ENCODE results near the gene USB1. TPM values are rescaled to one million over a fixed set of nuclear protein-coding genes. Genes with fewer than 3 reads are reported as not detected.

USB1 gene
- total RNA-seq, 2 donors from 2014 or later, result 42.6 to 43.8 TPM

GRCh38 chr16:58051821-58052603, 50.8 kb downstream of the USB1 start:
- ATAC-seq (no peak), DNase-seq (no peak)
- intact Hi-C loops (cut with DNase I, micrococcal nuclease), result no loop called here

DNA sequence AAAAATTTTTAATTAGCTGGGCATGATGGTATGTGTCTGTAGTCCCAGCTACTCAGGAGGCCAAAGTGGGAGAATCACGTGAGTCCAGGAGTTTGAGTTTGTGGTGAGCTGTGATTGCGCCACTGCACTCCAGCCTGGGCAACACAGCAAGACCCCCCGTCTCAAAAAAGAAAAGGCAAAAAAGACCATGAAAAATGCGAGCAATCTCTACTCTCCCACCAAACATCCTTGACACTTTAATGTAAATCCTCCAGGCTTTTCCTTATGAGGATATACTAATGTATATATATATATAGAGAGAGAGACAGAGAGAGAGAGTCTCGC, 52.4 kb downstream of the USB1 start:
- no peak for DNase-seq
- intact Hi-C loops (cut with DNase I, micrococcal nuclease), result no loop called here
- no peak for ATAC-seq

- intact Hi-C loops (cut with DNase I, micrococcal nuclease), result no loop called here
- ATAC-seq, result no peak
- no peak for DNase-seq
These were observed 53.1 kb downstream of the USB1 start for GRCh38 chr16:58054289-58054688.

DNA sequence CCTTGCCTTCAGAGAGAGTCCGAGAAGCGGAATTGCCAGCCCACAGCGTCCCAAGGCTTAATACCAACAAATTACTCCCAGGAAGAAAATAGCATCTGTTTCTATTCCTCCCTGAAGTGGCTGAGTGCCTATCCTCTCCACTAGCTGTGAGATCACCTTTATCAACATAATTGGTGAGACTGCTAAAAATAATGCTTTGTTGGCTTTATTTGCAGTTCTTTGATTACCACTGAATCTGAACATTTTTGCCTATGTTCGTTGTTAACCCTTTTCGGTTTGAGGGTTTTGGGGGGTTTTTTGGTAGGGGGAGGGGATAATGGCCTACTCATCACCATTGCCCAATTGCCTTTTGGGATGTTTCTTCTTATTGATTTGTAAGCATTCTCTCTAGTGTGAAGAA, 55.4 kb downstream of the USB1 start:
- no peak for DNase-seq
- intact Hi-C loops (cut with DNase I, micrococcal nuclease), result no loop called here
- ATAC-seq, result no peak

GRCh38 chr16:58057121-58057520, 55.9 kb downstream of the USB1 start:
- no peak for ATAC-seq
- intact Hi-C loops (cut with DNase I, micrococcal nuclease), result no loop called here
- no peak for DNase-seq

DNA sequence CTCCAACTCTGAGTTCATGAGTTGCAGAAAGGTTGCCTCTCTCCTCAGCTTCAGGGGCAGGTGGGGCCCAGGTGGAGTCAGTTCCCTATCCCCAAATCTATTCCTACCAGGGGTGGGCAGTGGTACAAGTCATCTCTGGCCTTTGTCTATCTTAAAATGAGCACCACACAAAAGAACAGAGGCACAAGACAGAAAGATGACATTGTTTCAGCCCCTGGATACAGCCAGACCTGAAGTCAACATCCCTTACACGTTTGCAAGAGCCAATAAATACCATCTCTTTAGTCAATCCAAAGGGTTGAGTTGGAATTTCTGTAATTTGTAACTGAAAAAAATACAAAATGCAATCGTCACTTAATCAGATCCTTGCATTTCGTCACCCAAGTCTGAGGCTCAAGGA, 56.6 kb downstream of the USB1 start:
- ATAC-seq, result no peak
- intact Hi-C loops (cut with DNase I, micrococcal nuclease), result no loop called here
- no peak for DNase-seq

DNA sequence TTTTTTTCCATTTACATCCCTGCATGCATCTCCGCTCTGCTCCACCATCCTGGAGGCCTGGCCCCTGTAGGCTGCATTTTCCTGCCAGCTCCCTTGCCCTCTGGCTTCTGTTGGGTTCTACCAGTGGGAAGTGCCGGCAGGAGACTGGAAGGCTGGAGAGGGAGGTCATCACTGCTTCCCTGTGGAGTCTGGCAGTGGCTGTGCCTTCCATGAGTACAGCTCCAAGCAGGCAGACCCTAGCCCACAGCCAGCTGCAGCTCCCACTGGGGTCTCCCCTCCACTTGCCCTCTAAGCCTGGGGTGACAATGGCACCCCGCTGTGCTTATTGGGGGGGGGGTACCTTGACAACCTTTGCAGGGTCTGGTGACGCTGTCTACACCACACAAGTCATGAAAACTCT, 61.6 kb downstream of the USB1 start:
- no peak for DNase-seq
- no peak for ATAC-seq
- intact Hi-C loops (cut with DNase I, micrococcal nuclease), result no loop called here

DNA sequence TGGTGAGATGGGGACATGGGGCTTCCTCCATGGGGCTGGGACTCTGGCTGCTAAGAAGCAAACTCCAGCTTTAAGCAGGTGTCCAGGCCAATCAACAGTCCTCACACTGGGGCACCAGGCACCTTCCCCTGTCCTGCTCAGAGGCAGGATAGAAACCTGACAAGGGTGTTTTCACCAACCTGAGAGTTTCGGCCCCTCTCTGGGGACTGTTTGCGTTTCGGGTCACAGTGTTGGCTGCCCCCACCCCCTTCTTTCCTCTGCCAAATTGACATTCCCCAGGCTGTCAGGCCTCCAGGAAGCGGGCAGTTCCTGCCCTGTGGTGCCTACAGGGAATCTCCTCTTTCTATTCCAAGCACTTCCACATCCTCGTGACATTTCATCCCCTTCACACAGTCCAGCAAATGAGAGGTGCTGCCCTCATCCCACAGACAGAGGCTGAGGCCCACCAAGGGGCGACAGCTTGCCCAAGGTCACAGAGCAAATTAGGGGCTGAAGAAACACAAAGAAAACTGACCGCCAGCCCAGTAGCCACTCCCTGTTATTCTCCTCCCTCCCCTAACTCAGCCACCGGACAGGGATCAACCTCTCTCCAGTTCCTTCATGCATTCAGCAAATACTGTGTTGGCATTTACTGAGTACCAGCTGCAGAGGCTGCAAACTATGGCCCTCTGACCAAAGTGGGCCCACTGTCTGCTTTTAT, 62.3 kb downstream of the USB1 start:
- DNase-seq (no peak), ATAC-seq (no peak)
- intact Hi-C loops (cut with DNase I, micrococcal nuclease), result no loop called here

DNA sequence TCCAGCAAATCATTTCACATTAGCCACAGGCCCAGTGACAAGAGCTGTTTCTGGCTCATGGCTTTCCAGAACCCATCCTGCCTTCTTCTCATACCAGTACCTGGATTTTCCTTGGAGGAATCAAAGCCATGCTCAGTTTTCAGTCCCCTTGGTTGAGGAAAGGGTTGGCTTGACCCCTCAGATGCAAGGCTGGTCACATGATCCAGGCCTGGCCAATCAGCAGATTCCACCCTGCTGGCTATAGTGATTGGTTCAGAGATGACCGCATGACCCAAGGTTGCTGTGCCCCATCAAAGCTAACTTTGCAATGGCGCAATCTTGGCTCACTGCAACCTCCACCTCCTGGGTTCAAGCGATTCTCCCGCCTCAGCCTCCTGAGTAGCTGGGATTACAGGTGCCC, 69.4 kb downstream of the USB1 start:
- no peak for ATAC-seq
- intact Hi-C loops (cut with DNase I, micrococcal nuclease), result no loop called here
- no peak for DNase-seq

Other genes with a start within 250 kb of the USB1 start
- 1 to 10 TPM; 4.3 to 5.6 TPM for gene KIFC3, start 198.9 kb upstream of the USB1 start, total RNA-seq
- gene CNGB1, start 30.3 kb upstream of the USB1 start, total RNA-seq, result under 1 TPM; 0.17 to 0.49 TPM
- gene ZNF319, start 735 bp upstream of the USB1 start, total RNA-seq, result 1 to 10 TPM; 5.0 to 7.9 TPM
- 100 to 1,000 TPM; 113 to 127 TPM for gene MMP15, start 24.3 kb downstream of the USB1 start, total RNA-seq
- 10 to 100 TPM; 18.1 to 20.9 TPM for gene CFAP20, start 128.0 kb downstream of the USB1 start, total RNA-seq
- gene CSNK2A2, start 196.7 kb downstream of the USB1 start, total RNA-seq, result 10 to 100 TPM; 47.5 to 53.8 TPM